OCI-LY1 (cell line): Measurements from ENCODE around the gene GABARAPL2.
"Not testable (repeated sequence)": the region's sequence is repeated elsewhere in the genome, so short reads cannot be mapped to it uniquely, and the experiment has no call there.

ENCODE experiments used
- H2AFZ ChIP-seq: fragments of 200-600 bp; sonication (generic), shearing (Covaris generic); 2 replicates; pipeline ENCODE4 v1.6.0; 2014; ENCODE audit warnings: antibody characterized with exemption, mild to moderate bottlenecking, low read length
- H3F3A ChIP-seq: fragments of 200-600 bp; sonication (generic), shearing (Covaris generic); 2 replicates; pipeline ENCODE4 v1.6.0; 2014; ENCODE audit warnings: mild to moderate bottlenecking, antibody characterized with exemption, low read length, moderate library complexity; ENCODE audit not compliant: insufficient read depth
- H3K27ac ChIP-seq: fragments of 200-600 bp; sonication (generic); 2 replicates; pipeline ENCODE4 v1.5.1; 2014; ENCODE audit warnings: low read length, mixed run types, mild to moderate bottlenecking, low read depth; ENCODE audit not compliant: poor library complexity, severe bottlenecking
- H3K27me3 ChIP-seq: fragments of 200-600 bp; sonication (generic); 2 replicates; pipeline ENCODE4 v1.6.0; 2014; ENCODE audit warnings: antibody characterized with exemption, mild to moderate bottlenecking, low read length, moderate library complexity; ENCODE audit not compliant: insufficient read depth
- H3K36me3 ChIP-seq: fragments of 200-600 bp; sonication (generic); 2 replicates; pipeline ENCODE4 v1.6.1; 2014; ENCODE audit warnings: mild to moderate bottlenecking, antibody characterized with exemption, low read length, moderate library complexity, mixed read lengths; ENCODE audit not compliant: insufficient read depth
- H3K4me1 ChIP-seq: fragments of 200-600 bp; sonication (generic); 2 replicates; pipeline ENCODE4 v1.5.1; 2014; ENCODE audit warnings: mild to moderate bottlenecking, low read length, moderate library complexity; ENCODE audit not compliant: insufficient read depth, severe bottlenecking
- H3K4me2 ChIP-seq: fragments of 200-600 bp; sonication (generic), shearing (Covaris generic); 2 replicates; pipeline ENCODE4 v1.6.1; 2014; ENCODE audit warnings: low read length
- H3K4me3 ChIP-seq: fragments of 200-600 bp; sonication (generic); 2 replicates; pipeline ENCODE4 v1.5.1; 2014; ENCODE audit warnings: low read length, low read depth, mild to moderate bottlenecking, mixed read lengths; ENCODE audit not compliant: poor library complexity, severe bottlenecking
- H3K79me2 ChIP-seq: fragments of 200-600 bp; shearing (Covaris generic); 2 replicates; pipeline ENCODE4 v1.6.1; 2016; ENCODE audit warnings: mixed run types, low read length, mixed read lengths; ENCODE audit not compliant: insufficient read depth
- H3K9ac ChIP-seq: fragments of 200-600 bp; sonication (generic), shearing (Covaris generic); 2 replicates; pipeline ENCODE4 v1.6.1; 2014; ENCODE audit warnings: mild to moderate bottlenecking, low read length, mixed read lengths
- H3K9me2 ChIP-seq: fragments of 200-600 bp; sonication (generic), shearing (Covaris generic); 2 replicates; pipeline ENCODE4 v1.6.1; 2014; ENCODE audit warnings: low read depth, mild to moderate bottlenecking, low read length, mixed read lengths
- H3K9me3 ChIP-seq: fragments of 200-600 bp; shearing (Covaris generic); 2 replicates; pipeline ENCODE4 v1.6.1; 2014; ENCODE audit warnings: low read length, mixed read lengths
- H4K20me1 ChIP-seq: fragments of 200-600 bp; sonication (generic), shearing (Covaris generic); 2 replicates; pipeline ENCODE4 v1.6.0; 2016; ENCODE audit warnings: mild to moderate bottlenecking, low read length; ENCODE audit not compliant: insufficient read depth
- CTCF ChIP-seq: fragments of 200-600 bp; sonication (generic), shearing (Covaris generic); IDR thresholded peaks from 2 replicates; pipeline ENCODE4 v1.5.1; 2017; ENCODE audit warnings: mild to moderate bottlenecking, antibody characterized with exemption, low read length, moderate library complexity, mixed read lengths
- EZH2 ChIP-seq: fragments of 200-600 bp; sonication (generic), shearing (Covaris generic); IDR thresholded peaks from 2 replicates; pipeline ENCODE4 v1.8.0; 2017; ENCODE audit warnings: borderline replicate concordance, mixed run types, mild to moderate bottlenecking, antibody characterized with exemption, low read length, moderate library complexity, mixed read lengths

The GABARAPL2 gene

GRCh38 chr16:75541236-75541635 lies 24.9 kb upstream of the GABARAPL2 start:
- TF ChIP-seq CTCF = no peak
- no peak for TF ChIP-seq EZH2
- no peaks in the 10 kb centered on the region for H3K9me3 ChIP-seq

GRCh38 chr16:75542462-75542861 lies 23.7 kb upstream of the GABARAPL2 start:
- not testable (repeated sequence) for H3K4me3 ChIP-seq, H3K9me2 ChIP-seq, H3K27me3 ChIP-seq, H3K36me3 ChIP-seq, H3K79me2 ChIP-seq, H3K9ac ChIP-seq, H3K4me2 ChIP-seq, H3K9me3 ChIP-seq, H4K20me1 ChIP-seq, H3K27ac ChIP-seq, H2AFZ ChIP-seq, H3F3A ChIP-seq, H3K4me1 ChIP-seq

More at GRCh38 chr16:75541236-75541635, 24.9 kb upstream of the GABARAPL2 start:
- Histone ChIP-seq H3K9me2 (no peaks in the 10 kb centered on the region), H3F3A (no peaks in the 10 kb centered on the region), H3K27me3 (no peaks in the 10 kb centered on the region), H3K79me2 (no peaks in the 10 kb centered on the region), H2AFZ (no peak overlapping the region), H3K27ac (no peak overlapping the region), H3K4me2 (no peak overlapping the region), H3K9ac (no peak overlapping the region), H3K4me3 (no peak overlapping the region), H3K4me1 (no peaks in the 10 kb centered on the region), H3K36me3 (no peaks in the 10 kb centered on the region), H4K20me1 (no peaks in the 10 kb centered on the region)

- H3K27me3 ChIP-seq, H3K9ac ChIP-seq, H3K4me1 ChIP-seq, H3K36me3 ChIP-seq, H3K9me3 ChIP-seq, H3K4me3 ChIP-seq, H3K79me2 ChIP-seq, H2AFZ ChIP-seq, H3K4me2 ChIP-seq, H4K20me1 ChIP-seq, H3K27ac ChIP-seq, H3F3A ChIP-seq, H3K9me2 ChIP-seq: not testable (repeated sequence)
These were observed 20.3 kb upstream of the GABARAPL2 start for GRCh38 chr16:75545879-75546278.

- H3K36me3 ChIP-seq = no peaks in the 10 kb centered on the region
- no peaks in the 10 kb centered on the region for H3K79me2 ChIP-seq
- H3K9me3 ChIP-seq = no peaks in the 10 kb centered on the region
- no peaks in the 10 kb centered on the region for H3K27me3 ChIP-seq
- H3F3A ChIP-seq = no peaks in the 10 kb centered on the region
- H3K4me1 ChIP-seq = no peaks in the 10 kb centered on the region
- H3K4me2 ChIP-seq = no peak overlapping the region
- no peak for TF ChIP-seq EZH2
- no peak for TF ChIP-seq CTCF
- no peak overlapping the region for H2AFZ ChIP-seq
- H3K27ac ChIP-seq = no peak overlapping the region
- no peak overlapping the region for H3K9ac ChIP-seq
- H3K4me3 ChIP-seq = no peak overlapping the region
- no peaks in the 10 kb centered on the region for H3K9me2 ChIP-seq
- no peaks in the 10 kb centered on the region for H4K20me1 ChIP-seq
These were observed 19.9 kb upstream of the GABARAPL2 start for GRCh38 chr16:75546293-75546692.

GRCh38 chr16:75548456-75548855 lies 17.7 kb upstream of the GABARAPL2 start:
- H3K27me3 ChIP-seq, H3K4me3 ChIP-seq, H3K79me2 ChIP-seq, H2AFZ ChIP-seq, H4K20me1 ChIP-seq, H3K27ac ChIP-seq, H3K9me3 ChIP-seq, H3K4me1 ChIP-seq, H3K36me3 ChIP-seq, H3F3A ChIP-seq, H3K9ac ChIP-seq, H3K9me2 ChIP-seq, H3K4me2 ChIP-seq: not testable (repeated sequence)
